Measurements from ENCODE around the gene NDUFB2. TPM values are rescaled to one million over a fixed set of nuclear protein-coding genes. Genes with fewer than 3 reads are reported as not detected.

The NDUFB2 gene
- total RNA-seq, 1 donor from 2014 or later: 99.5 TPM

- no peak for FAIRE-seq
- TF ChIP-seq CTCF (IDR thresholded peaks at IDR 0.05; ENCODE audit: insufficient read depth, low read length, severe bottlenecking): peak; percentile 74
- DNase-seq (ENCODE audit: low read depth): peak; percentile 59
- no peaks in the 10 kb centered on the region for H3K36me3 ChIP-seq (ENCODE audit: control insufficient read depth, insufficient read depth, low read length)
- no peaks in the 10 kb centered on the region for H3K27me3 ChIP-seq (ENCODE audit: control insufficient read depth, insufficient read depth, low read length)
- H3K4me3 ChIP-seq (ENCODE audit: low read depth, low read length): no peak overlapping the region
Measured at GRCh38 chr7:140653319-140654108, 43.0 kb upstream of the NDUFB2 start.

- TF ChIP-seq CTCF (IDR thresholded peaks at IDR 0.05; ENCODE audit: insufficient read depth, low read length, severe bottlenecking): no peak
- Histone ChIP-seq H3K4me3 (ENCODE audit: low read depth, low read length) (no peak overlapping the region), H3K36me3 (ENCODE audit: control insufficient read depth, insufficient read depth, low read length) (no peaks in the 10 kb centered on the region), H3K27me3 (ENCODE audit: control insufficient read depth, insufficient read depth, low read length) (no peaks in the 10 kb centered on the region)
- DNase-seq (ENCODE audit: low read depth): no peak
- FAIRE-seq: no peak
Measured at GRCh38 chr7:140654109-140654387, 42.5 kb upstream of the NDUFB2 start.

- no peak for DNase-seq (ENCODE audit: low read depth)
- no peaks in the 10 kb centered on the region for H3K36me3 ChIP-seq (ENCODE audit: control insufficient read depth, insufficient read depth, low read length)
- H3K4me3 ChIP-seq (ENCODE audit: low read depth, low read length): no peak overlapping the region
- no peak for TF ChIP-seq CTCF (IDR thresholded peaks at IDR 0.05; ENCODE audit: insufficient read depth, low read length, severe bottlenecking)
- no peak for FAIRE-seq
- no peaks in the 10 kb centered on the region for H3K27me3 ChIP-seq (ENCODE audit: control insufficient read depth, insufficient read depth, low read length)
Measured at GRCh38 chr7:140654661-140655060, 41.8 kb upstream of the NDUFB2 start.

DNA sequence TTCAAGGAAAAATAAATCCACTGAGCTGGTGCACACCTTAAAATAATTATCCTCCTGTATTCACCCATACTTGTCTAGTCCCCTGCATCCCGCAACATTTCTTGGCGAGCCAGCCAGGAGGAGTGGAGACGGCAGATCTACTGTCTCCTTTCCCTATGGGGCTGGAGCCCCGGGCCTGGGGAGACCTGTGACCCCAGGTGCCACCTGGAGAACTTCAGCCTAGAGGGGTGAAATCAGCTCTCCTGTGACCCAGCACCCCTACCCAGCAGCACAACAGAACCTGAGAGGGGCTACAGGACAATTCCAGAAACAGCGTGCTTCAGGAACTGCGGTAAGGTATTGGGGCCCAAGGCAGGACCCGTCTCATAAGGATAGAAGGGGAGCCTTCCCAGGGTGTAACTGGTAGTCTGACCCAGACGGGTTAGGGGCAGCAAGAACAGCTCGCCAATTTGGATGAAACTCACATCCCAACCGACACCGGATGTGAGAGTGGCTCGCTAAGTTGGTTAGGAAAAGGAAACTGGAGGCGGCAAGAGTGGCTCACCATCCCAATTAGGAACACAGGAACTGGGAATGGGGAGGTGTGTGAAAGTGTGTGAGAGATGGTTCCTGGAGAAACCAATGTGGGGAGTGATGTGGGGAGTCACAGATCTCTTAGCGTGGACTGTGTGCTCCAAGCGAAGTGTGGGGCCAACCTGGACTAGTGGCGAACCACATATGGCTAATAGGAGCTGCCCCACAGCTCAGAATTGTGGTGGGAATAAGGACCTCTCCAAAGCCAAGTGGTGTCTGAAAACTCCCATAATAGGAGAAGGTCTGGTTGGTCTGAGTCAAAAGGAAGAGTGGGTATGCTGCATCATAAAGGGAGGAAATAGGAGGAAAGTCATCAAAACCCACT lies 40.7 kb upstream of the NDUFB2 start:
- DNase-seq (ENCODE audit: low read depth) (no peak), FAIRE-seq (no peak)
- no peaks in the 10 kb centered on the region for H3K36me3 ChIP-seq (ENCODE audit: control insufficient read depth, insufficient read depth, low read length)
- no peak for TF ChIP-seq CTCF (IDR thresholded peaks at IDR 0.05; ENCODE audit: insufficient read depth, low read length, severe bottlenecking)
- H3K4me3 ChIP-seq (ENCODE audit: low read depth, low read length): no peak overlapping the region
- H3K27me3 ChIP-seq (ENCODE audit: control insufficient read depth, insufficient read depth, low read length): no peaks in the 10 kb centered on the region

DNA sequence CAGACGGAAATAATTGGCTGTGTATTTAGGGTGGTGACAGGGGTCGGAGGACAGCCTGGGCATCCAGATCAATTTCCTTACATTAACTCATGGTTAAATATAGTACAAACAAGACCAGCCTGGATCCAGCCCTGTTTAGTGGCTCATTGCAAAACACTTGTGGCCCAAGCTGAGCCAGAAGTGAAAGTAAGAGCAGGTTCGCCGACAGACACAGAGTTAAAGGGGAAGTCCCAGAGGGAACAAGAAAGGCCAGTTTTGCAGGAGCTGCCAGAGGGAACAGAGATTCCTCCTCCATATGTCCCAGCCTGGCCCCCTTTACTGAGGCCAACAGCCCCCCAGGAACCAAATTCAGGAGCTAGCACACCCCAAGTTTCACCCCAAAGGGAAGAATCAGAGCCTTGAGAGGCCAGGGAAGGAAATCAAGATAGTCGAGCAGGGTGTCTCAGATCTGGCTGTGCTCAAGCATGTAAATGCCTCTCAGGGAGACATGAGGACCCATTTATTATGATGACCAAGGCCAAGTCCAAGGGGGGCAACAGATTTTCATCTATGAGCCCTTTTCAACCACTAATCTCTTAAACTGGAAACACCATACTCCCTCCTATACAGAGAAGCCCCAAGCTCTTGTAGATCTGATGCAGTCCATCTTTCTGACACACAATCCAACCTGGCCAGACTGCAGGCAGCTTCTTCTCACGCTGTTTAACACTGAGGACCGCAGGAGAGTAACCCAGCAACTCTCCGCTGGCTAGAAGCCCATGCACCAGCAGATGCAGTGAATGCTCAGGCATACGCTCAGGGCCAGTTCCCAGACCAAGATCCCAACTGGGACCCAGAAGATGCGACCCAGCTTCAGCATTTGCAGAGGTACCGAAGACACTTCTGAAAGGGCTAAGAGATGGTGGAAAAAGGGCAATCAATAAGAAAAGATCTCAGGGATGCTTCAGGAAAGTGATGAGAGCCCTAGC lies 39.7 kb upstream of the NDUFB2 start:
- Histone ChIP-seq H3K36me3 (ENCODE audit: control insufficient read depth, insufficient read depth, low read length) (no peaks in the 10 kb centered on the region), H3K4me3 (ENCODE audit: low read depth, low read length) (no peak overlapping the region), H3K27me3 (ENCODE audit: control insufficient read depth, insufficient read depth, low read length) (no peaks in the 10 kb centered on the region)
- TF ChIP-seq CTCF (IDR thresholded peaks at IDR 0.05; ENCODE audit: insufficient read depth, low read length, severe bottlenecking): no peak
- DNase-seq (ENCODE audit: low read depth) (peak; percentile 85), FAIRE-seq (no peak)

Data from bronchial epithelial cell (primary cell).